GM23338 (cell line): Measurements from ENCODE around the gene EFHC2.

ENCODE experiments used
- CREB1 ChIP-seq: fragments of 250-450 bp; sonication (Bioruptor Pico); IDR thresholded peaks from 2 replicates; pipeline ENCODE4 v1.5.0; 2020; ENCODE audit warnings: low read depth, mild to moderate bottlenecking, moderate library complexity
- CTCF ChIP-seq, 2 experiments: fragments of 200-600 bp in 1 of 2; sonication (generic) in 1 of 2; conservative IDR thresholded peaks; 2 replicates each; pipeline versions ENCODE4 v1.5.1 to v1.6.1; 2016 to 2017; ENCODE audit warnings: antibody characterized with exemption in 2 of 2, low read depth in 2 of 2, mild to moderate bottlenecking in 2 of 2, moderate library complexity in 1 of 2
- ETS1 ChIP-seq: IDR thresholded peaks from 2 replicates; pipeline ENCODE4 v1.6.1; 2016; ENCODE audit warnings: antibody characterized with exemption
- EZH2 ChIP-seq: fragments of 200-600 bp; sonication (generic); IDR thresholded peaks from one replicate; pipeline ENCODE4 v1.8.0; 2017; ENCODE audit warnings: antibody characterized with exemption, mild to moderate bottlenecking, low read depth; ENCODE audit not compliant: unreplicated experiment
- EZH2phosphoT487 ChIP-seq: fragments of 200-600 bp; sonication (generic); IDR thresholded peaks from one replicate; pipeline ENCODE4 v1.8.1; 2018; ENCODE audit warnings: antibody characterized with exemption; ENCODE audit not compliant: unreplicated experiment
- POLR2AphosphoS5 ChIP-seq: IDR thresholded peaks from 2 replicates; pipeline ENCODE4 v1.6.1; 2016; ENCODE audit warnings: antibody characterized with exemption, low read depth

GRCh38 chrX:44244008-44244407 lies 99.5 kb downstream of the EFHC2 start:
- peak; percentile 56 to 57 for TF ChIP-seq CTCF (conservative IDR thresholded peaks at IDR 0.05; ENCODE audit: low read depth in 2 of 2)
- TF ChIP-seq EZH2 = no peak
- TF ChIP-seq CREB1 (CRISPR knock-in tag) = no peak
- TF ChIP-seq POLR2AphosphoS5 = no peak
- no peak for TF ChIP-seq ETS1
- TF ChIP-seq EZH2phosphoT487 = no peak
